Upper lobe of left lung (tissue), 4 donors: ENCODE results near the gene KCNJ6.

Source experiments
- EP300 ChIP-seq, 4 donors: sonication (generic); formaldehyde crosslinking; IDR thresholded peaks; one replicate each; pipeline ENCODE4 v1.5.1; 2017; ENCODE audit warnings: antibody characterized with exemption in 4 of 4, control low read depth in 2 of 4
- POLR2A ChIP-seq, 4 donors: fragments of 450-650 bp; IDR thresholded peaks; one replicate each; pipeline ENCODE4 v1.5.1; 2016 to 2017; ENCODE audit warnings: antibody characterized with exemption in 4 of 4, mild to moderate bottlenecking in 2 of 4
- POLR2AphosphoS5 ChIP-seq, 2 donors: sonication (generic); formaldehyde crosslinking; IDR thresholded peaks; one replicate each; pipeline ENCODE4 v1.5.1; 2017; ENCODE audit warnings: antibody characterized with exemption in 2 of 2
- TF ChIP-seq, protein P1 (sequence below), 6 experiments: fragments of 450-650 bp in 4 of 6; fragments of 200-600 bp in 2 of 6; sonication (generic) in 2 of 6; IDR thresholded peaks; one replicate each; pipeline ENCODE4 v1.5.1; 2016 to 2019; ENCODE audit warnings: antibody characterized with exemption in 6 of 6

DNA sequence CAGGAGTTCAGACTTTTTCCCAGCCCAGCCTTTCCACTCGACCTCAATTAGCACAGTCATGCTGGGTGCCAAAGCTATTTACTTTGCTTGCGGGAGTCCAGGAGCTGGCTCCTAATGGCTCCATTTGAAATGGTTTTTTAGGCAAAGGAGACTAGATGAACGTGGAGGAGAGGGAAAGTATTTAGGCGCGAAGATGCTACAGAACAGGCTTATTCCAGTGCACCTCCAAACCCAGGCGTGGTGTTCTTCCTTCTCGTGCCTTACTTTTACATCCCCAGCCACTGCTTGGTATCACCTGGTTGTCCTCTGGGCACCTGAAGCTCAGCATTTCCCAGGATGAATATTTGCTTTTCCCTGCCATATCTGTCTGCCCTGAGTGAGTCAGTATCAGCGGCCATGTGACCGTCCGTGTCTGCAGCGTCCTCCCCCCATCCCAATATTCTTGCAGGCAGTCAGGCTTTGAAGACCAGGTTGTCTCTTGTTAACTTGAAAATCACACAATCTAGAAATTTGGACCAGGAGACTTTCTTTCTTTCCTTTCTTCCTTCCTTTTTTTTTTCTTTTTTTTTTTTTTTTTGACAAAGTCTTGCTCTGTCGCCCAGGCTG lies 351.2 kb downstream of the KCNJ6 start:
- TF ChIP-seq, protein P1, sequence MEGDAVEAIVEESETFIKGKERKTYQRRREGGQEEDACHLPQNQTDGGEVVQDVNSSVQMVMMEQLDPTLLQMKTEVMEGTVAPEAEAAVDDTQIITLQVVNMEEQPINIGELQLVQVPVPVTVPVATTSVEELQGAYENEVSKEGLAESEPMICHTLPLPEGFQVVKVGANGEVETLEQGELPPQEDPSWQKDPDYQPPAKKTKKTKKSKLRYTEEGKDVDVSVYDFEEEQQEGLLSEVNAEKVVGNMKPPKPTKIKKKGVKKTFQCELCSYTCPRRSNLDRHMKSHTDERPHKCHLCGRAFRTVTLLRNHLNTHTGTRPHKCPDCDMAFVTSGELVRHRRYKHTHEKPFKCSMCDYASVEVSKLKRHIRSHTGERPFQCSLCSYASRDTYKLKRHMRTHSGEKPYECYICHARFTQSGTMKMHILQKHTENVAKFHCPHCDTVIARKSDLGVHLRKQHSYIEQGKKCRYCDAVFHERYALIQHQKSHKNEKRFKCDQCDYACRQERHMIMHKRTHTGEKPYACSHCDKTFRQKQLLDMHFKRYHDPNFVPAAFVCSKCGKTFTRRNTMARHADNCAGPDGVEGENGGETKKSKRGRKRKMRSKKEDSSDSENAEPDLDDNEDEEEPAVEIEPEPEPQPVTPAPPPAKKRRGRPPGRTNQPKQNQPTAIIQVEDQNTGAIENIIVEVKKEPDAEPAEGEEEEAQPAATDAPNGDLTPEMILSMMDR (IDR thresholded peaks at IDR 0.05) = no peak
- no peak for TF ChIP-seq EP300 (IDR thresholded peaks at IDR 0.05)
- TF ChIP-seq POLR2A (IDR thresholded peaks at IDR 0.05) = no peak
- TF ChIP-seq POLR2AphosphoS5 (IDR thresholded peaks at IDR 0.05) = no peak
